B cell (primary cell): ENCODE results near the gene LMNTD2.

Experiments
- EZH2 ChIP-seq: IDR thresholded peaks from 2 replicates; pipeline ENCODE4 v1.6.1; 2012; ENCODE audit warnings: borderline replicate concordance, low read depth, mild to moderate bottlenecking, moderate library complexity, low read length; ENCODE audit not compliant: insufficient read depth, poor library complexity, severe bottlenecking
- TF ChIP-seq, protein P1 (sequence below): fragments of 200-600 bp; IDR thresholded peaks from one replicate; pipeline ENCODE4 v1.8.0; 2022; ENCODE audit warnings: antibody characterized with exemption, mild to moderate bottlenecking

DNA sequence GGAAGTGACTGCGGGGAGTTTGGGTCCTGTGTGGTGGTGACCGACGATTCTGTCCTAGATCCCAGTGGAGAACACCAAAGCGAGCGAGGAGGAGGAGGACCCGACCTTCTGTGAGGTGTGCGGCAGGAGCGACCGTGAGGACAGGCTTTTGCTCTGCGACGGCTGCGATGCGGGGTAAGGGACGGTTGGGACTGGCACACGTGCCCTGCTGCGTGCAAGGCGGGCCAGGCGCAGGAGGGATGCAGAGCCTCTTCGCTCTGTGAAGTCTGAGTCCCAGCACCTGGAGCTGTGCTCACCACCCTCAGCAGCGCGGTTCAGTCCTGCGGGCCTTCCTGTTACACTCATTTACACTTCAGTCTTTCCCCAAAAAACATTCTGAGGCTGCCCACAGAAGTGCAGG lies 32.0 kb upstream of the LMNTD2 start:
- TF ChIP-seq, protein P1, sequence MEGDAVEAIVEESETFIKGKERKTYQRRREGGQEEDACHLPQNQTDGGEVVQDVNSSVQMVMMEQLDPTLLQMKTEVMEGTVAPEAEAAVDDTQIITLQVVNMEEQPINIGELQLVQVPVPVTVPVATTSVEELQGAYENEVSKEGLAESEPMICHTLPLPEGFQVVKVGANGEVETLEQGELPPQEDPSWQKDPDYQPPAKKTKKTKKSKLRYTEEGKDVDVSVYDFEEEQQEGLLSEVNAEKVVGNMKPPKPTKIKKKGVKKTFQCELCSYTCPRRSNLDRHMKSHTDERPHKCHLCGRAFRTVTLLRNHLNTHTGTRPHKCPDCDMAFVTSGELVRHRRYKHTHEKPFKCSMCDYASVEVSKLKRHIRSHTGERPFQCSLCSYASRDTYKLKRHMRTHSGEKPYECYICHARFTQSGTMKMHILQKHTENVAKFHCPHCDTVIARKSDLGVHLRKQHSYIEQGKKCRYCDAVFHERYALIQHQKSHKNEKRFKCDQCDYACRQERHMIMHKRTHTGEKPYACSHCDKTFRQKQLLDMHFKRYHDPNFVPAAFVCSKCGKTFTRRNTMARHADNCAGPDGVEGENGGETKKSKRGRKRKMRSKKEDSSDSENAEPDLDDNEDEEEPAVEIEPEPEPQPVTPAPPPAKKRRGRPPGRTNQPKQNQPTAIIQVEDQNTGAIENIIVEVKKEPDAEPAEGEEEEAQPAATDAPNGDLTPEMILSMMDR = no peak
- no peak for TF ChIP-seq EZH2
